CD4-positive, alpha-beta T cell treated with Interleukin-4 for 1 hour (primary cell): ENCODE data around the gene DAB2.
A peak's percentile ranks its signal among the peaks of the same experiment; 100 is the strongest.
"Not testable (repeated sequence)": the region's sequence is repeated elsewhere in the genome, so short reads cannot be mapped to it uniquely, and the experiment has no call there.

ENCODE experiments used
- DNase-seq, 2 donors: peaks; one replicate each; pipeline ENCODE4 v3.0.0-alpha.2; 2020 to 2022

The DAB2 gene

GRCh38 chr5:39417979-39418378, 6.8 kb downstream of the DAB2 start:
- no peak for DNase-seq

- DNase-seq, result no peak
Observed at GRCh38 chr5:39415201-39415600, 9.6 kb downstream of the DAB2 start.

DNA sequence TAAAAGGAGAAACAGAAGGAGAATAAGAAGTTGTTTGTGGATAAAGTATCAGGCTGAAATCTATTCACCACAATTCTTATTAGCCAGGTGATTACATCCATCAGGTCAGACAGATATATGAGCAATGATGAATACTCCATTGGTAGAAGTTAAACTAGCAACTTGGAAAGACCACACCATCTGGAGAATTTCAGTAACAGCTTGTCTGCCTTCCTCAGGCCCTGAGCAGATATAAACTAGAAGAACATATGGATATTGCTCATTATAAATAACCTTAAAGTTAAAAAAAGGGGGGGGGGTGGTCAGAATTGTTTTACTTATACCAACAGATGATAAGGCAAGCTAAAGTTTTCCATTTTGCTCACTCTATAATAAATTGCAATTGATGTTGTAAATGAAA, 10.4 kb downstream of the DAB2 start:
- DNase-seq, result no peak

DNA sequence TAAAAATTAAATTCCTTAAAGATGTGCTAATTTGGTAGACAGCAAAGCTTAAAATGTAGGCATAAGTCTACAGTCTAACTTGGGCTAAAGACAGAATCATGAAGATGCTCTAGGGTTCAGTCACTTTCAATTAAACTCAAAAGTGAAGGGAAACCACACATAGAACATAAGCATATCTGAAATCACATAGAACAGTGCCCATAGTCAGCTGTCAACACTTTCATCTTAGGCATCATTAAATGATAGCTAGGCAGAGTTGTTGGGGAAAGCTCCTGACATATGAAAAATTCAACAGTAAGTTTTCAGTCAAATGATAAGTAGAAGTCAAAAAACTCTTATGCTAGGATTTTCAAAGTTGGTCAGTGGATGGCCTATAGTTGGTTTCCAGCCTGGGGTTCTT, 11.0 kb downstream of the DAB2 start:
- no peak for DNase-seq

DNA sequence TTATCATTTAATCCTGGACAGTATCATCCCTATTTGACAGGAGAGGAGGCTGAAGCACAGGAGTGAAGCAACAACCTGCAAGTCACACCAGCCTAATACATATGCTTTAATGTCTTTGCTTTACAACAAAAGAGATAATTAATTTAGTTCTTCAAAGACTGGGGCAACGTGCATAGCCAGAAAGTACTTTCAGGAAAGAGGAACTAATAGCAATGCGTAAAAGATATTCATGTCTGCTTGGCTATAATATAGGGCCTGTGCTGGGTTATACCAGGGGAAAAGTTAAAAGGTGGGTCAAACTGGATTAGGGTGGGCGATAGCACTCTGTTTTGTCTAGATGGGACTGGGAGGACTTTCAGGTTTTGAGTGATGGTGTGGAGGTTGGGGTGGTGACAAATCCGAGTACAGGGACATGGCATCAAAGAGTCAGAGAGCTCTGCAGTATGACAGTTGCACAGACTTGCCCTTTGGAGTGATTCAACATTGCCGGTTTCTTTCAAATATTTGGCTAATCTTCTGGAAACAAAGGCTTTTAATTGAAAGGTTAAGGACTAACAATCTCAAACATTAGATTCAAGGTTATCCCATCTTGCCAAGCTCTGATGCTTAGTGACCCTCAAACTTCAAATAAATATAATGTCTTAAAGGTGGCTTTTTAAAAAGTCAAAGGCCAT, 11.9 kb downstream of the DAB2 start:
- DNase-seq, result no peak

DNA sequence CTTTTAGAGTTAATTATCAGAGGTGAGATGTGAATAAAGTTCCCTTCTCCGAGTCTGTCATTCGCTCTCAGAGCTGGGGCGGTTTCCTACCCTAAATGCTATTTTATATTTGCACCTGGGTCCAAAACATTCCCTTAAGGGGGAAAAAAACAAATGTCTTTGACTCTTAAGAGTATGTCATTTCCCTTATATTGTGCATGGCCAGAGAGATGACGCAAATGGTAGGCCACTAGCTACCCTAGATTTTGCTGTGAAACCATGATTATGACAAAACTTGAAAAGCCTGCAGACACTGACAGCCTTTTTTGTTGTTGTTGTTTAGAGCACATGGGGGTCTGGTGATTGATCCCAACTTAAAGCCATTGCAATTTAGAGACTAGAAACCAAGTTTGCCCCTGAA, 12.8 kb downstream of the DAB2 start:
- no peak for DNase-seq

GRCh38 chr5:39411061-39411460, 13.7 kb downstream of the DAB2 start:
- DNase-seq, result no peak

GRCh38 chr5:39409033-39409432, 15.7 kb downstream of the DAB2 start:
- DNase-seq, result no peak

- no peak for DNase-seq
Observed at GRCh38 chr5:39405083-39405843, 19.5 kb downstream of the DAB2 start.

DNA sequence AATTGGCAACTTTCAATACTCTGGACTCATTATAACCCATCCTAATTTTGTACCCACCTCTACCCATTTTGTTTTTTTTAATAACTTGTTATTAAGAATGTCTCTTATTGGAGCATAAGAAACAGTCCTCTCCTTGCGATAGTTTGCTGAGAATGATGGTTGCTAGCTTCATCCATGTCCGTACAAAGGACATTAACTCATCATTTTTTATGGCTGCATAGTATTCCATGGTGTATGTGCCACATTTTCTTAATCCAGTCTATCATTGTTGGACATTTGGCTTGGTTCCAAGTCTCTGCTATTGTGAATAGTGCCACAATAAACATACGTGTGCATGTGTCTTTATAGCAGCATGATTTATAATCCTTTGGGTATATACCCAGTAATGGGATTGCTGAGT, 21.0 kb downstream of the DAB2 start:
- DNase-seq, result not testable (repeated sequence)

DNA sequence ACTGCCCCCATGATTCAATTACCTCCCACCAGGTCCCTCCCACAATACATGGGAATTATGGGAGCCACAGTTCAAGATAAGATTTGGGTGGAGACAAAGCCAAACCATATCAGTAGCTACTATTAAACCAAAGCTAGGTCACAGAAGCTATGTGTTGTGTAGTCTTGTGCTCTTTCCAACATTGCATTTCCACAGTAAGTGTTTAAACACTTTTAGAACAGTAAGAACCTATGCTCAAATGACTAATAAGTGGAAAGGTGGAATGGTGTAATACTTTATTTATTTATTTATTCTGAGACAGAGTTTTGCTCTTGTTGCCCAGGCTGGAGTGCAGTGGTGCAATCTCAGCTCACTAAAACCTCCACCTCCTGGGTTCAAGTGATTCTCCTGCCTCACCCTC, 22.6 kb downstream of the DAB2 start:
- DNase-seq, result not testable (repeated sequence)

DNA sequence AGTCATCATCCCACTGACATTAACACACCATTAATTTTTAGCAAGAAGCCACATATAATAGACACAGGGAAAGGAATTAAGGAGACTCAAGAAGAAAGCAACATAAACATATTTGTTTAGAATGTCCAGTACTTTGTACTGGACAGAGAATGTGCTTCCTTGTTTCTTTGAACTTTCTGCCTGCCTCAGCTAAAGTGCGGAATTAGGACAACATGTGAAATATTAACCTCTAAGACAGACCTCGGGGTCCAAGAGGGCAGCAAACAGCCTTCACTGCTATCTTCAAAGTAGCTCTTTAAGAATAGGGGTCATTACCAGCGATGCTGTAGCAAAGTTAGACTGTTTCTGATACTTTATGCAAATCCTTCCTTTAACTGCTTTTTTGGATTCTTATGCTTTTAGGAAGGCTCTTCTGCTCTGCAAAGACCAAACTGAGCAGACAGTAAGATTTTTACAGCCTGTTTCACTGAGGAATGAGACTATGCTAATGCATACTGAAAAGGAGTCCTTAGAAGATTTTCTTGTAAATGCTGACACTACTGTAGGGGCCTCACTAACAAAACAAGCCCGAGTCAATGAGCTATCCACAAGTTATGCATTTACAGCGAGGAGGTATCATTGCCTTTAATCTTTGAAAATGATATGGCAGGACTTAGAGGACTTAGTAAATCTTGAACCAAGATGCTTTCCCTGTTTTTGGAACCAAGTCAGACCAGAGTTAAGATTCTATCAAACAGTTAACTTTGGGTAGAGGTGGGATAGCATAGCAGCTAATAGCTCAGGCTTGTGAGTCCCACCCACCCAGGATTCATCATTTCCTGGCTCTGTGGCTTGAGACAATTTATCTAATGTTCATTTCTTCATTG, 23.8 kb downstream of the DAB2 start:
- no peak for DNase-seq

DNA sequence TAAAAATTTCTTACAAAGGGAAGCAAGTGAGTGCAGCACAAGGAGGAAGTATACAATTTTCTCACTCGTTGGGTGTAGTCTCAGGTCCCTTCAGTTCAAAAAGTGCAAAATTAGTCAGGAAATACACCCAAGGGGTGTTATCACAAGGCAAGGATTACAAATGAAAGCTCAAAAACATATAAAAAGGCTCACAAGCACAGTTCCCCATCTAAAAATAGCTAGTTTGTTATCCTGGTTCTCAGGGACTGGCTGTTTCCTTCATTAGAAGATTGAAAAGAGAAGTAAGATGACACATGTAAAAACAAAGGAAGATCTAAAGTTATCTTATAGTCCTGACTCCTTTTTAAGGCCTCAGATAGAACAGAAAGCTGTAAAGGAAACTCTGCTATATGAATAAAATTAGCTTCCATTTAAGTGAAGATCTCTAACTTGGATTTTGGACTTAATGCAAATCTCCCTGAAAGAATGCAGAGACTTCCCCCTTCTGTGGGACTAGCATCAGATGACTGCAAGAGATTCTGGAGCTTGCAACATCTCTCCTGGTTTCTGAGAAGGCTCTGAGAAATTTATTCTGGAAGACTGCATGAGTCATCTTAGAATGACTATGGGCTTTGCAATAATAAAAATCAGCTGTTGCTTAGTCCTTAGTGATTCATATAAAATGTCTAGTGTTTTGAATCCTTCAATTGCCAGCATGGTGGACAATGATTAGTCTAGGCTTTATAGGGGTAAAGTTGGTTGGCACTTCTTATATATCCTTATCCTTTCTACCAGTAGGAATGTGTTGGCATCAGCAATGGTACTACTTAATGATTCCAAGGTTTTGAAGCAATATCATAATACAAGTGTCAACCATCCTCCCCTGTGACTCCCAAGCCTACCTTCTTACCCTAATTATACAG, 25.4 kb downstream of the DAB2 start:
- DNase-seq, result peak; percentile 20 to 38

DNA sequence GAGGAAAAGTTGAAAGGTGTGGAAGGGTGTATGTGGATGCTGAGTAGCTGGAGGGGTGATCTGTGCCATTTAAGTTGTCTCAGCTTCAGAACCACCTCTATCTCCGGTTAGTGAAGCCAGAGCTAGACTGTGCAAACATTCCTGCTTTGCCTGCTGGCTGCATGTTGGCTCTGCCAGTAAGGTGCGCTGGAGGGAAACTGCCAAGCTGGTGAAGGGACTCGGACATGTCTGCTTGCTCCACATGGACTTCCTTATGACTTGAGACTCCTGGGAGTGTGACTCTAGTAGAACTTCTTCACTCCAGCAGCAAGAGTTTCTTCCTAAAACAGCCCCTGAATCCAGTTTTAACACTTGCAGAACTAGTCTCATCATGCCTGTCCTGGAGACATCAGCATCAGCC, 27.9 kb downstream of the DAB2 start:
- DNase-seq, result no peak

- DNase-seq, result no peak
Observed at GRCh38 chr5:39395521-39395920, 29.3 kb downstream of the DAB2 start.

DNA sequence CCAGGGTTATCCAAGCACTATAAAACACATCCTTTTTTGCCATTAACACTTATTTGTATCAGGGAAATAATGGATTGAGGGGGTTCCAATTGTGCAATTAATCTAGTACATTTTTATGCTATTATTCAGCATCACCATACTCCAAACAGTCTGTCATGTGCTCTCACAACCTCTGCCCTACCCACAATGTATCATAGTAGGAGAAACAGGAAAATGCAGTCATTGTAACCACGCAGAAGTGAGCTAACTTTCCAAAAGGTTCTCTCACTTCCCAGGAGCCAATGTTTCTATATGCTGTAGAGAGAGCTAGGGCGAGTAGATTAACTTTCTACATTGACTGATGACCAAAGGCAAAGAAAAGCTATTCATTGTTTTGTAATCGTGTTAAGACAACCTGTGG, 29.8 kb downstream of the DAB2 start:
- no peak for DNase-seq

- no peak for DNase-seq
Observed at GRCh38 chr5:39390945-39391344, 33.8 kb downstream of the DAB2 start.

- no peak for DNase-seq
Observed at GRCh38 chr5:39387293-39387692, 37.5 kb downstream of the DAB2 start.

- no peak for DNase-seq
Observed at GRCh38 chr5:39384271-39384670, 40.5 kb downstream of the DAB2 start.

DNA sequence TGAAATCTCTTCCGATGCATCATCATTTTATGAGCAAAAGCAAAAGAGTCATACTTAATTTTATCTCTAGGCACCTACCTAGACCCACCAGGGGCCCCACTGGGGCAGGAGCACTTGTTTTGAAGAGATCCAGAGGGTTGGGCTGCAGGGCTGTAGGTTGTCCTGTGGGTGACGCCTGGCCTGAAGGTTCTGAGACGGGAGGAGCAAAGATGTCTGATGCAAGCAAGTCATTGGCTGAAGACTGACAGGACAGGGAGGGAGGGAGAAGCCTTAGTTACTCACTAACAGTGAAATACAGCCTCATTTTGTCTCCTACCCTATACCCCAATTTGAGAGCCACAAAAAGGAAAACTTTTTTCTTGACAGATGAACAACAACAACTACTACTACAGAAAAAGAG, 43.4 kb downstream of the DAB2 start:
- DNase-seq, result no peak

DNA sequence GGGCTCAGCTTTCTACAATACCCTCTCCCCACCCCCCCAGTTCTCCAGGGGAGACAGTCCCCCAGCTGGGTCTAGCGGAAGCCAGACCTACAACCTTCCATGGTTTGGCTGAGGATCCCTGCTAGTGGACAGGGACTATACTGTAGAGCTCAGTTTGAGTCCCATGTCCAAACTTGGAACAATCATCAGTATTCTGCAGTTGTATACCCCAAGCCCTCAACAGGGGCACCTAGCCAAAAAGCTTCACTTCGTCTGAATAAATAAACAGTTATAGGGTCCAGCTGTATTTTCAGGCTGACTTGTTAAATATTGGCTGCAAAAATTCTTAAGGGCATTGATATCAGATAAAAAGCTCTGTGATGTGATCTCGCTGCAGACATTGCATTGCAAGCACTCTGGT, 45.1 kb downstream of the DAB2 start:
- no peak for DNase-seq

DNA sequence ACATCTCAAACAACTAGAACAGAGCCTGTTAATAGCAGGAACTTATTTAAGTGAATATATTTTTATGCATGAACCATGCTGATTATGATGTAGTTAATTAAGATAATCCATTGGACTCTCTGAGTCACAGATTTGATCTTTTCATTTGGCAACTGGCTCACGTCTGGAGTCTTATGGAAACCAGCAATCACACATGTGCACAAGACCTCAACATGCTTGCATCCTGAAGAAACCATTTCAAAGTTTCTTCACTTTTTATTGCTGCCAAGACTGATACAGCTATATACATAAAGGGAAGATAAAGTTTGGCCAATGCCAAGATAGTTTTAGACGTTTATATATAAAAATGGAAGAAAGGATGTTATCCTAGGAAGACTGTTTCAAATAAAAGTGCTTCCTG, 47.2 kb downstream of the DAB2 start:
- DNase-seq, result no peak

GRCh38 chr5:39376293-39376714, 48.5 kb downstream of the DAB2 start:
- peak; percentile 33 to 59 for DNase-seq
